ENCODE measurements around the gene FAM163B.

The FAM163B gene

GRCh38 chr9:133597316-133597957, 11.8 kb downstream of the FAM163B start:
- no peak for FAIRE-seq

DNA sequence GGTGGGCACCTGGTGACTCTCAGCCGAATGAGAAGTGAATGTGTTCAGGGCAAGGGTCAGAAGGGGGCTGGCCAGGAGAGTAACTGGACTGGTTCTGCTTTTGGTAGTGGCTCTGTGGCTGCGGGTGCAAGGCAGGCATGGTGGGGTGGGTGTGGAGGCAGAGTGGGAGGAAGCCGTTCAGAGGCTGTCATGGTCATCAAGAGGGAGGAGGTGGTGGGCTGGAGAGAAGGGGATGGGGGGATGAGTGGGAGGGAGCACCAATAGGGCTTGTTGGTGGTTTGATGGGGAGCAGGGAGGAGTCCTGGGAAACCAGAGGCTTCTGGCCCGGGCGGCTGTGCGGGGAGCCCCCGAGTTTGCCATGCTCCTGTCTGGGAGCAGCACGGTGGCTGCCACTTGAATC, 13.3 kb downstream of the FAM163B start:
- FAIRE-seq: no peak

- no peak for FAIRE-seq
Measured at GRCh38 chr9:133594310-133594709, 14.9 kb downstream of the FAM163B start.

DNA sequence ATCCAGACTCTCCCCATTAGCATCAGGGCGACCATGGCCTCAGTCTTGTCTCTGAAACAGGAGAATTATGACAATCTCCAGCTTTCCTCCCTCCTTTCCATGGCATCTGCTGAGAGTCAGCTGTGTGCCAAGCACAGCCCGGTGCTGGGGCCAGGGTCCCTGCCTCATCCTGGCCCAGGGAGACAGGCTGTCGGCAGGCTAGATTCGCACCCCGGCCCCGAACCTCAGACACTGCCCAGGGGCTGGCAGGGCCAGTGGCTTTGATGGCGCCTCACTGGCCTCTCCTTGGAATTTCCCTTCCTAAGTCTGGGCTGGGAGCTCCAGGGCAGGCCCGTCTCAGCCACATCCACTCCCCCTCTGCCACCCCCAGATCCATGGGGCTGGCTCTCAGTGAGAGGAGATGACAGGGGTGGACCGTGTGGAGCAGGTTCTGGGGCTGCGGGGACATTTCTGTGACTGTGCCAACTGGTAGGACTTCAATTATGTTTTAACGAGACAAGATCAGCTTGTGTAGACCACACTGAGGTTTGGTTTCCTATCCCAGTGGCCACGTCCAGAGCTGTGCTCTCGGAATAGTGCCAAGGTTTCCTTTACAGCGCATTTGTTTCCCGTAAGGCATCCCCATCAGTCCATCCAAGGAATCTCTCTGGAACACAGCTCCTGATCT, 15.5 kb downstream of the FAM163B start:
- FAIRE-seq: no peak

DNA sequence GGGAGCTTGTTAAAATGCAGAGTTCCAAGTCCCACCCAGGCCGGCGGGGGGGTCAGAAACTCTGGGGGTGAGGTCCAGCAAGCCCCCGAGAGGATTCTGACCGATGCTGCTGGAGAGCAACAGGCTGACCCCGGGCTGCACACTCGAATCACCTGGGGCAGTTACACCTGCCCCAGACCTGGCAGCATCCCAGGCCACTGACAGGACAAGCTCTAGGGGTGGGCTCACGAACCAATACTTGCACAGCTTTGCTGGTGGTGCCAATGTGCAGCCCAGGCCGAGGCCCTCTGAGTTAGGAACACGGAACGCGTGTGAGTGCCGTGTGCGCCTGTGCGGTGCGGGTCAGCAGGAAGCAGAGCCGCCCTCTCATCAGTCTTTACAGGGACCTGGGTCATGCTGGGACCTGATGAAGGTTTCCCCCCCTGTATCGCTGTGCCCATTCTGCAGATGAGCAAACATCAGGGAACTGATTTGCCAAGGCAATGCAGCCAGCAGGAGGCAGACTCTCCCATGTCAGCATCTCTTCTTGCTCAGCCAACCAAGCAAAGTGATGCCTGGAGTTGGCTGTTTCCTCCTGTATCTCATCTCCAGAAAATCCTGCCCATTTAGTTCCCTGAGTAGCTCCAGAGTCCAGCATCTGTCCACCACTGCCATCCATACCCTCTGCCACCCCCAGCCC, 16.3 kb downstream of the FAM163B start:
- FAIRE-seq: no peak

GRCh38 chr9:133591985-133592384, 17.2 kb downstream of the FAM163B start:
- no peak for FAIRE-seq

- FAIRE-seq: no peak
Measured at GRCh38 chr9:133591116-133591910, 17.9 kb downstream of the FAM163B start.

GRCh38 chr9:133590231-133590855, 18.8 kb downstream of the FAM163B start:
- FAIRE-seq: no peak

- FAIRE-seq: no peak
Measured at GRCh38 chr9:133589454-133590227, 19.5 kb downstream of the FAM163B start.

- FAIRE-seq: no peak
Measured at GRCh38 chr9:133587466-133587865, 21.7 kb downstream of the FAM163B start.

DNA sequence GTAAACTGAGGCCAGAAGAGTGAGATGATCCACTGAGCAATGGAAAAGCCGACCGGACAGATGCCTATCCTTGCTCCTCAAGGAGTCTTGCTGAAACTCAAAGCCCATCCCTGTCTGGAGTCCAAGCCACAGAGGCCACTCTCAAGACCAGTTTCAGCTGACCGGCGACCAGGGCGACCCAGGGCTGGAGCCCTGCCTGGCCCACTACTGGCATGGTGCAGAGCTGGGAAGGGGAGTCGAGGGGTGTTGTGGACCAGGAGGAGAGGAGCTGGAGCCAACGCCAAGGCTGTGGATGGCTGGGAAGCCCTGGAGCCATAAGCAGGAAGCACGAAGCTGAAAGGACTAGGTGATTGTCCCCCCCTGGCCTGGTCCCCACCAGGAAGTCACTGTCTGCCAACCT, 22.1 kb downstream of the FAM163B start:
- no peak for FAIRE-seq

DNA sequence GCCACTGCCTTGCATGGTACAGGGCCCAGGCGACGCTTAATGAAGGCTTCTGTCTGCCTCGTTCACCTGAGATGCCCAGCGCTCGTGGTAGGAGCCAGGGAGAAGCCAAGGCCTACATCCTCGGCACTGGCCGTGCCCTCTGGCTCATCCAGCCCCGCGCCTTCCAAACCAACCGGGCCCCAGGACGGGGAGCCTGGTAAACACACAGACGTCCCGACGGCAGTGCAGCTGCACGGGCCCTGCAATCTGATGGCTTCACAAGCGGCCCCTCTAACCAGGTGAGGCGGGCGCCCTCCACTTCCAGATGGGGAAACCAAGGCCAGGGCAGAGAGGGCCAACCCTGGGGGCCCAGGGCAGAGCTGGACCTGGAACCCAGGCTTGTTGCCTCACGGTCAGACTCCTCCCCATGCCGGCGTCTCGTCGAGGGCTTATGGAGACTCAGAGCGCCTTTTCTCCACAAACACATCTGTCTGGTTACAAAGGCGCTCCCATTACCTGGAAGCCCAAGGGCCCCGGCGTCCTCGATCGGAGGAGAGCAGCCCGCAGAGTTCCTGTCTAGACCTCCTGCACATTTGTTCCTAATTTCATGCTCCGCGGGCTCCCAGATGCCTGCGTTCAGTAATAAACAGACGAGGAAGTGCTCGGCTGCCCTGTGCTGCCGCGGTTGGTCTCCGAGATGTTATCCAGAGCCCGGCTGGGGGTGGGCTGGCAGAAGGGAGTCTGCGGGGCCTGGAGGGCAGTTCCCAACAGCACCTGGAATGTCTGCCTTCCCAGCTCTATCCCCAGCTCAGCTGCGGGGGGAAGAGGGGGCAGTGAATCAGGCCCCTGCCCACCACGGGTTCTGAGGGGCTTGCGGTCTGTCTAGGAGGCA, 23.5 kb downstream of the FAM163B start:
- FAIRE-seq: no peak

DNA sequence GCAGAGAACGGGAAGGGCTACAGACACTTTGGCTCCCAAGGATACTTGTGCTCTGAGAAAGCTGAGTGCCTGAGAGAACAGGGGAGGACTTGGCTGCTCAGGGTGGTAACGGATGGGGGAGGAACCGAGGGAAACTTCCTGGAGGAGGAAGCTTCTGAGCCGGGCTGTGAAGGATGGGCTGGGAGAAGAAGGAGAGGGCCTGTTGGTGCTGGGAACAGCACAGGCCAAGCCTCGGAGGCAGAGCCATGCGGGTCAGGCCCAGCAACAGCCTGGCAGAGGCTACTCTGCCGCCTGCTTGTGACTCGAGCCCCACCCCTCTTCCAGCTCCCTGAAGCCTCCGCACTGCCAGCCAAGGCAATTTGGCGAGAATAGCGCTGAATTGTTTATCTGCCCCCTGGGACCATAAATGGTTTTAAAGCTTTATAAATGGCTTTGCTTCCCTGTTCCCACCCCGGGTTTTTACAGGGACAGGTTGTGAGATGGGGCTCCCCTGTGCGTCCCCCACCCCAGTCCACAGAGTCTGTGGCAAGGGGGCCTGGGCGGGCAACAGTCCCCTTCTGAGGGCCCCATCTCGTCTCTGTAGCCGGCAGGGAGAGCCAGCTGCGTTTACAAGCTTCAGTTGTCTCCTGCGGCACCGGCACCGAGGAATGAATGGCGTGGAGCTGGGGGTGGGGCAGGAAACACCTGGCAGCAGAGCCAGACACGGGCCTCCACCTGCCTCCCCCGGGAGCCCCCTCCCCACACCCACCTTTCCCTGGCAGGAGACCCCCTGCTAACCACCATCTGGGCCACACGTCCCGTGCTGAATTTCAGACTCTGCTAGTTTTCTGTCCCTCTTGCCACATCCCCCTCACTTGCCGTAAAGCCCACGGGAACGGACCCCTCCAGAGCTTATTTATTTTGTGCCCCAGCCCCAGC, 24.4 kb downstream of the FAM163B start:
- FAIRE-seq: no peak

- no peak for FAIRE-seq
Measured at GRCh38 chr9:133584167-133584558, 25.0 kb downstream of the FAM163B start.

DNA sequence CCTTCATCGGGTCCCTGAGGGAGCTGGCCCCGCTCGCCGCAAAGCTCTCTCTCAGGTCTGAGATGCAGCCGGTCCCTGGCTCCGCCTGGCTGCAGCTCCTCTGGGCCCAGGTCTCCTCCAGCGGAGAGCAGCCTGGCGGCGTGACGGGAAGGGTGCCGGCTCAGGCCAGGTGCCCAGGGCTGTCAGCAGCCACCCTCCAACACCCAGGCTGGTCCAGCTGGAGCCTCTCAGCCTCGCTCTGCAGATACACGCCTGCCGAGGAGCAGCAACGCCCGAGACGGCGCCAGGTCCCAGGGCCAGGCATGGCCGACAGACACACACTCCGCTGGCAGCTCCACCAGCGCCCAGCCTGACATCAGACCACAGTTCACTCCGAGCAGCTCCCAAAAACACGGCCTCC, 25.6 kb downstream of the FAM163B start:
- no peak for FAIRE-seq

GRCh38 chr9:133583111-133583510, 26.1 kb downstream of the FAM163B start:
- no peak for FAIRE-seq

DNA sequence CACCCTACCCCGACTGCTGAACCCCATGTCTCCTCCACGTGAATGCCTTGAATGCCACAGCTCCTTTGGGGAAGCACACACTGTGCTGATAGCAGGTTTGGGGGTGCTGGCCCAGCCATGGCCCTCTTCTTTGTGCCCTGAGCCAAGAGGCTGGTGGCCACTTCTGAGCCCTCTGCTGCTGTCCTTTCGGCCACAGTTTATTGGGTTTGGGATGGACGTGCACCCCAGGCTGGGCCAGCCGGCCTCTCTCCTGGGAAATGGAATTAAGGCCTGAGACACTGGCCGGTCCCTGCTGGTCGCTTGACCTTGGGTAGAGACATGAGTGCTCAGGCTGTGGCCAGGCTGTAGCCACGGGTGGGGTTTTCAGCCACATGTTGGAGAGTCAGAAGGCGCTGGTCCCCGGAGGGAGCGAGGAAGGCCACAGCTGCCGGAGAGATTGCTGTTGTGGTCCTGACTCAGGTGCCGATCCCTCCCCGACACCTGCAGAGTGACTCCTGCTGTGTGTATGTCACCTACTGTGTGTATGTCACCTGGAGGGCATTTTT, 26.6 kb downstream of the FAM163B start:
- FAIRE-seq: no peak

- no peak for FAIRE-seq
Measured at GRCh38 chr9:133581513-133582343, 27.5 kb downstream of the FAM163B start.

GRCh38 chr9:133581011-133581410, 28.2 kb downstream of the FAM163B start:
- FAIRE-seq: no peak
